A673 (cell line): ENCODE measurements around the gene CCDC61. TPM values are rescaled to one million over a fixed set of nuclear protein-coding genes. Genes with fewer than 3 reads are reported as not detected.

Experiments
- BruUV-seq: library from RNA; stranded (reverse); fragments of 400-500 nt; replicated peaks from 2 replicates; lab custom pipeline; 2021; lab: Mats Ljungman, UMichigan
- CTCF ChIA-PET: fragments of 300-600 bp; sonication (Branson Sonifier 250); formaldehyde crosslinking; loops from one replicate; lab custom pipeline; 2022; ENCODE audit warnings: antibody characterized with exemption; lab: Charles Lee
- POLR2A ChIA-PET: fragments of 300-600 bp; sonication (Branson Sonifier 250); formaldehyde crosslinking; loops from one replicate; lab custom pipeline; 2022; ENCODE audit warnings: antibody characterized with exemption; ENCODE audit not compliant: low non-redundant PET; lab: Charles Lee
- DNase-seq: peaks from one replicate; pipeline ENCODE4 v3.0.0-alpha.2; 2015; ENCODE audit warnings: low spot score
- H3K27ac ChIP-seq: fragments of 200-600 bp; sonication (generic); 2 replicates; pipeline ENCODE4 v1.5.1; 2016; ENCODE audit warnings: mixed run types, low read depth, mild to moderate bottlenecking, mixed read lengths, antibody characterized with exemption, low read length; ENCODE audit not compliant: poor library complexity, severe bottlenecking
- H3K27me3 ChIP-seq: fragments of 200-600 bp; sonication (generic); replicated peaks from 2 replicates; pipeline ENCODE4 v1.6.1; 2017; ENCODE audit warnings: mixed run types, low read depth, mild to moderate bottlenecking, mixed read lengths, antibody characterized with exemption, low read length; ENCODE audit not compliant: insufficient read depth, poor library complexity
- H3K36me3 ChIP-seq: fragments of 200-600 bp; sonication (generic); 2 replicates; pipeline ENCODE4 v1.6.1; 2016; ENCODE audit warnings: mixed run types, mild to moderate bottlenecking, mixed read lengths, antibody characterized with exemption, low read length; ENCODE audit not compliant: insufficient read depth, poor library complexity, severe bottlenecking
- H3K4me1 ChIP-seq: fragments of 200-600 bp; sonication (generic); 2 replicates; pipeline ENCODE4 v1.6.1; 2017; ENCODE audit warnings: mixed run types, mild to moderate bottlenecking, mixed read lengths, antibody characterized with exemption, low read length; ENCODE audit not compliant: insufficient read depth, poor library complexity, severe bottlenecking
- H3K4me3 ChIP-seq: fragments of 200-600 bp; sonication (generic); 2 replicates; pipeline ENCODE4 v1.5.1; 2016; ENCODE audit warnings: low read depth, mixed run types, mild to moderate bottlenecking, mixed read lengths, low read length; ENCODE audit not compliant: poor library complexity, severe bottlenecking
- H3K9me3 ChIP-seq: fragments of 200-600 bp; sonication (generic); 2 replicates; pipeline ENCODE4 v1.6.1; 2016; ENCODE audit warnings: mixed run types, low read depth, mild to moderate bottlenecking, mixed read lengths, antibody characterized with exemption, low read length; ENCODE audit not compliant: poor library complexity, severe bottlenecking
- EZH2 ChIP-seq: fragments of 200-600 bp; sonication (generic); IDR thresholded peaks from 2 replicates; pipeline ENCODE4 v1.6.1; 2017; ENCODE audit warnings: borderline replicate concordance, low read depth, mild to moderate bottlenecking, mixed read lengths, antibody characterized with exemption, low read length; ENCODE audit not compliant: poor library complexity, severe bottlenecking
- intact Hi-C: fragments of 100-400 bp; cut with micrococcal nuclease; formaldehyde crosslinking; loops from one replicate; pipeline ENCODE4 v1.10.0; 2022; ENCODE audit not compliant: unreplicated experiment
- total RNA-seq: library from RNA; stranded (reverse); gene quantifications from 2 replicates; pipeline ENCODE4 v1.2.3, GENCODE V29; 2021
- TF ChIP-seq, protein P1 (sequence below): fragments of 300-800, 200-600 bp; sonication (generic); conservative IDR thresholded peaks from 2 replicates; pipeline ENCODE4 v1.5.1; 2017; ENCODE audit warnings: low read depth, mild to moderate bottlenecking, antibody characterized with exemption, low read length, moderate library complexity, mixed read lengths

Gene CCDC61
- total RNA-seq, 1 experiment from 2014 or later, result 16.5 TPM

DNA sequence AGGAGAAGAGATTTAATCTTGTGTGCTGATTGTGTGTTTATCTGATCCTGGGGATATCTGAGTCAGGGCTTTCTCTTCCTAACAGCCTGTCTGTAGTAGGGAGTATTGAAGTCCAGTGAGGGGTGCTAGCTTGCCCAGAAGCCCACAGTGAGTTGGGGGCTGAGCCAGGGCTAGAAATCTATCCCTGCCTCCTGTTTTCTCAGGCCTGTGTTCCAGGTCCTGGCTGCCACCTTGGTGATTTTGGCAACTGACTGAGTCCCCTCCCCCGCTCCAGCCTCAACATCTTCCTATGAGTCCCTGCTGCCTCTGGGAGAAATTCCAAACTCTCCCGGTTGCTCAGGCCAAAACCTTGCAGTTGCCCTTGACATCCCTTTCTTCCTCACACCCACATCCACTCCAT is 13.9 kb upstream of the CCDC61 start:
- no TSS peak for BruUV-seq
- ChIA-PET POLR2A (no interaction called here), CTCF (no interaction called here)
- intact Hi-C loops, result no loop called here
- TF ChIP-seq EZH2, result no peak
- TF ChIP-seq, protein P1, sequence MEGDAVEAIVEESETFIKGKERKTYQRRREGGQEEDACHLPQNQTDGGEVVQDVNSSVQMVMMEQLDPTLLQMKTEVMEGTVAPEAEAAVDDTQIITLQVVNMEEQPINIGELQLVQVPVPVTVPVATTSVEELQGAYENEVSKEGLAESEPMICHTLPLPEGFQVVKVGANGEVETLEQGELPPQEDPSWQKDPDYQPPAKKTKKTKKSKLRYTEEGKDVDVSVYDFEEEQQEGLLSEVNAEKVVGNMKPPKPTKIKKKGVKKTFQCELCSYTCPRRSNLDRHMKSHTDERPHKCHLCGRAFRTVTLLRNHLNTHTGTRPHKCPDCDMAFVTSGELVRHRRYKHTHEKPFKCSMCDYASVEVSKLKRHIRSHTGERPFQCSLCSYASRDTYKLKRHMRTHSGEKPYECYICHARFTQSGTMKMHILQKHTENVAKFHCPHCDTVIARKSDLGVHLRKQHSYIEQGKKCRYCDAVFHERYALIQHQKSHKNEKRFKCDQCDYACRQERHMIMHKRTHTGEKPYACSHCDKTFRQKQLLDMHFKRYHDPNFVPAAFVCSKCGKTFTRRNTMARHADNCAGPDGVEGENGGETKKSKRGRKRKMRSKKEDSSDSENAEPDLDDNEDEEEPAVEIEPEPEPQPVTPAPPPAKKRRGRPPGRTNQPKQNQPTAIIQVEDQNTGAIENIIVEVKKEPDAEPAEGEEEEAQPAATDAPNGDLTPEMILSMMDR, result no peak
- no peaks in the 10 kb centered on the region for H3K9me3 ChIP-seq
- H3K4me1 ChIP-seq, result no peaks in the 10 kb centered on the region
- no peaks in the 10 kb centered on the region for H3K36me3 ChIP-seq
- no peak overlapping the region for H3K27ac ChIP-seq
- H3K4me3 ChIP-seq, result no peak overlapping the region
- peaks cover 4% of the 10 kb centered on the region for H3K27me3 ChIP-seq
- DNase-seq, result no peak

DNA sequence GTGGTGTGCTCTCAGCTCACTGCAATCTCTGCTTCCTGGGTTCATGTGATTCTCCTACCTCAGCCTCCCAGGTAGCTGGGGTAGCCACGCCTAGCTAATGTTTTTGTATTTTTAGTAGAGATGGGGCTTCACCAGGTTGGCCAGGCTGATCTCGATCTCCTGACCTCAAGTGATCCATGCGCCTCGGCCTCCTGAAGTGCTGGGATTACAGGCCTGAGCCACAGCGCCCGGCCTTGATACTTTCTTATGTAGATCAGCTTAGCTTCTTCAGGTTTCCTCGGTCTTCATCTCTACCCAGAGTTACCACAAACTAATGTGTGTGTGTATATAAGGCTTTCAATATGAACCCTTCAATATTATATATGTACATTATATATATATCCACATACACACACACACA is 9.9 kb upstream of the CCDC61 start:
- ChIA-PET CTCF (no interaction called here), POLR2A (no interaction called here)
- Histone ChIP-seq H3K36me3 (no peaks in the 10 kb centered on the region), H3K27ac (no peak overlapping the region), H3K4me3 (no peak overlapping the region), H3K9me3 (no peaks in the 10 kb centered on the region), H3K27me3 (no peaks in the 10 kb centered on the region), H3K4me1 (no peaks in the 10 kb centered on the region)
- no peak for DNase-seq
- intact Hi-C loops, result no loop called here
- no TSS peak for BruUV-seq
- TF ChIP-seq EZH2, result no peak
- TF ChIP-seq, protein P1, result no peak

DNA sequence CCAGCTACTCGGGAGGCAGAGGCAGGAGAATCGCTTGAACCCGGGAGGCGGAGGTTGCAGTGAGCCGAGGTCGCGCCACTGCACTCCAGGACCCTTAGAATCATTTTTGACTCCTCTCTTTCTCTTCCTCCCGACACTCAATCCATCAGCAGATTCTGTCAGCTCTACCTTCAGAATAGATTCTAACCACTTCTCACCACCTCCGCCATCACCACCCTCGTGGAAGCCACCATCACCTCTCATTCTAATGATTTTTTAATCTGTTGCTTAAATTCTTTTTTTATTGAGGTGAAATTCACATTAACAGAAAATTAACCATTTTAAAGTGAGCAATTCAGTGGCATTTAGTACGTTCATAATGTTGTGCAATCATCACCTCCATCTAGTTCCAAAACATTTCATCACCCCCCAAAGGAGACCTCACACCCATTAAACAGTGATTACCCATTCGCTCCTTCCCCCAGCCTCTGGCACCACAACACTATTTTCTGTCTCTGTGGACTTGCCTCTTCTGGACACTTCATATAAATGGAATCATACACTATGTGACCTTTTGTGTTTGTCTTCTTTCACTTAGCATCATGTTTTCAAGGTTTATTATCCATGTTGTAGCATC is 5.0 kb upstream of the CCDC61 start:
- Histone ChIP-seq H3K9me3 (no peaks in the 10 kb centered on the region), H3K4me3 (no peak overlapping the region), H3K36me3 (no peaks in the 10 kb centered on the region), H3K4me1 (no peaks in the 10 kb centered on the region), H3K27ac (no peak overlapping the region), H3K27me3 (no peaks in the 10 kb centered on the region)
- DNase-seq, result no peak
- ChIA-PET CTCF (no interaction called here), POLR2A (no interaction called here)
- intact Hi-C loops, result no loop called here
- no TSS peak for BruUV-seq
- TF ChIP-seq, protein P1, result no peak
- no peak for TF ChIP-seq EZH2
